Measurements from ENCODE around the gene KLF1. TPM values are rescaled to one million over a fixed set of nuclear protein-coding genes. Genes with fewer than 3 reads are reported as not detected.

KLF1 gene
- polyA plus RNA-seq, 1 donor from 2014 or later = not detected

DNA sequence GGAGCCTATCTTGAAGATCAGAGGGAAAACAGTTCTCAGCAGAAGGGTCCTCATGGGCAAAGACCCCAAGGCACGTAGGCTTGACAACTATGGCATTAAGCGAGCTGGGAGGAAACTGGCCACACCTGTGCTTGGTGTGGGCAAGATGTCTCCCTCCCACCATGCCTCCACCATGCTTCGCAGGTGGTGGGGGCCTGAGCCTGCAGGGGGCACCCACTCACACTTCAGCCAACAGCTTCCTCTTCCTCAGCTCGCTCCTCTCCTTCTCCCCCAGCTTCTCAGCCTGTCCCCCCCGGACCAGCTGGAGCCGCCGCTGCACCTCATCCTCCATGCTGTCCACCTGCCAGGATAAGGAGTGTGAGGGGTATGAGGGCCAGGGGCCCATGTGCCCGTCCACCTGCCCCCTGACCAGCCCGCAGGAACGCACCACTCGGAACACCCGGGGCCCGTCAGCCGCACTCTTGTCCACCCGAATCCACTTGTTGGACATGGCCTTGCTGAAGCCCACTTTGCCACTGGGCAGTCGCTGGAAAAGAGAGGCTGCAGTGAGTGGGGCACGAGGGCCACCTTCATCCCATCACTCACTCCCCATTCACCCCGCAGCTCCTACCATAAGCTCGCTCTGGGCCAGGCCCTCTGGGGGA, 43.1 kb upstream of the KLF1 start:
- no peaks in the 10 kb centered on the region for H4K20me1 ChIP-seq (ENCODE audit: insufficient read depth)
- no peaks in the 10 kb centered on the region for H3K27me3 ChIP-seq (ENCODE audit: insufficient read depth, low read depth, low read length)
- no peaks in the 10 kb centered on the region for H3K36me3 ChIP-seq (ENCODE audit: insufficient read depth, low read length)
- TF ChIP-seq MXI1 (conservative IDR thresholded peaks at IDR 0.05; ENCODE audit: poor library complexity, severe bottlenecking) = no peak
- no peak for TF ChIP-seq SMC3 (conservative IDR thresholded peaks at IDR 0.05; ENCODE audit: poor library complexity)
- no peak for TF ChIP-seq TAF1 (IDR thresholded peaks at IDR 0.05; ENCODE audit: low read depth)
- TF ChIP-seq, protein P1, sequence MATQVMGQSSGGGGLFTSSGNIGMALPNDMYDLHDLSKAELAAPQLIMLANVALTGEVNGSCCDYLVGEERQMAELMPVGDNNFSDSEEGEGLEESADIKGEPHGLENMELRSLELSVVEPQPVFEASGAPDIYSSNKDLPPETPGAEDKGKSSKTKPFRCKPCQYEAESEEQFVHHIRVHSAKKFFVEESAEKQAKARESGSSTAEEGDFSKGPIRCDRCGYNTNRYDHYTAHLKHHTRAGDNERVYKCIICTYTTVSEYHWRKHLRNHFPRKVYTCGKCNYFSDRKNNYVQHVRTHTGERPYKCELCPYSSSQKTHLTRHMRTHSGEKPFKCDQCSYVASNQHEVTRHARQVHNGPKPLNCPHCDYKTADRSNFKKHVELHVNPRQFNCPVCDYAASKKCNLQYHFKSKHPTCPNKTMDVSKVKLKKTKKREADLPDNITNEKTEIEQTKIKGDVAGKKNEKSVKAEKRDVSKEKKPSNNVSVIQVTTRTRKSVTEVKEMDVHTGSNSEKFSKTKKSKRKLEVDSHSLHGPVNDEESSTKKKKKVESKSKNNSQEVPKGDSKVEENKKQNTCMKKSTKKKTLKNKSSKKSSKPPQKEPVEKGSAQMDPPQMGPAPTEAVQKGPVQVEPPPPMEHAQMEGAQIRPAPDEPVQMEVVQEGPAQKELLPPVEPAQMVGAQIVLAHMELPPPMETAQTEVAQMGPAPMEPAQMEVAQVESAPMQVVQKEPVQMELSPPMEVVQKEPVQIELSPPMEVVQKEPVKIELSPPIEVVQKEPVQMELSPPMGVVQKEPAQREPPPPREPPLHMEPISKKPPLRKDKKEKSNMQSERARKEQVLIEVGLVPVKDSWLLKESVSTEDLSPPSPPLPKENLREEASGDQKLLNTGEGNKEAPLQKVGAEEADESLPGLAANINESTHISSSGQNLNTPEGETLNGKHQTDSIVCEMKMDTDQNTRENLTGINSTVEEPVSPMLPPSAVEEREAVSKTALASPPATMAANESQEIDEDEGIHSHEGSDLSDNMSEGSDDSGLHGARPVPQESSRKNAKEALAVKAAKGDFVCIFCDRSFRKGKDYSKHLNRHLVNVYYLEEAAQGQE (IDR thresholded peaks at IDR 0.05; ENCODE audit: borderline replicate concordance) = no peak
- TF ChIP-seq CTCF (IDR thresholded peaks at IDR 0.05; ENCODE audit: poor library complexity, severe bottlenecking) = no peak
- TF ChIP-seq POLR2AphosphoS5 (IDR thresholded peaks at IDR 0.05) = no peak
- TF ChIP-seq RAD21 (conservative IDR thresholded peaks at IDR 0.05) = no peak
- no peak for TF ChIP-seq EZH2 (IDR thresholded peaks at IDR 0.05; ENCODE audit: borderline replicate concordance, insufficient read depth, low read length, poor library complexity, severe bottlenecking)
- TF ChIP-seq EP300 (conservative IDR thresholded peaks at IDR 0.05; ENCODE audit: poor library complexity, severe bottlenecking) = no peak
- no peaks in the 10 kb centered on the region for H3K9me2 ChIP-seq (ENCODE audit: insufficient read depth, low read length)
- H3F3A ChIP-seq (ENCODE audit: insufficient read depth, low read length, poor library complexity, severe bottlenecking) = no peaks in the 10 kb centered on the region
- H3K79me2 ChIP-seq (replicated peaks; ENCODE audit: insufficient read depth, low read length) = peaks cover 16% of the 10 kb centered on the region
- H2AFZ ChIP-seq (ENCODE audit: low read depth, low read length) = no peak overlapping the region
- no peaks in the 10 kb centered on the region for H3K9me3 ChIP-seq (ENCODE audit: low read length)
- no peak overlapping the region for H3K4me2 ChIP-seq (ENCODE audit: low read length)
- no peak overlapping the region for H3K9ac ChIP-seq (ENCODE audit: low read length)
- no peak overlapping the region for H3K27ac ChIP-seq (ENCODE audit: low read length)
- H3K4me3 ChIP-seq (ENCODE audit: low read length) = no peak overlapping the region

GRCh38 chr19:12924621-12925310, 37.8 kb upstream of the KLF1 start:
- TF ChIP-seq POLR2AphosphoS5 (IDR thresholded peaks at IDR 0.05) (no peak), SMC3 (conservative IDR thresholded peaks at IDR 0.05; ENCODE audit: poor library complexity) (no peak), TAF1 (IDR thresholded peaks at IDR 0.05; ENCODE audit: low read depth) (no peak), CTCF (IDR thresholded peaks at IDR 0.05; ENCODE audit: poor library complexity, severe bottlenecking) (no peak), MXI1 (conservative IDR thresholded peaks at IDR 0.05; ENCODE audit: poor library complexity, severe bottlenecking) (no peak), RAD21 (conservative IDR thresholded peaks at IDR 0.05) (no peak), EP300 (conservative IDR thresholded peaks at IDR 0.05; ENCODE audit: poor library complexity, severe bottlenecking) (no peak), EZH2 (IDR thresholded peaks at IDR 0.05; ENCODE audit: borderline replicate concordance, insufficient read depth, low read length, poor library complexity, severe bottlenecking) (no peak)
- TF ChIP-seq, protein P1 (IDR thresholded peaks at IDR 0.05; ENCODE audit: borderline replicate concordance) = no peak
- H3F3A ChIP-seq (ENCODE audit: insufficient read depth, low read length, poor library complexity, severe bottlenecking) = no peaks in the 10 kb centered on the region
- no peak overlapping the region for H3K9ac ChIP-seq (ENCODE audit: low read length)
- H3K36me3 ChIP-seq (ENCODE audit: insufficient read depth, low read length) = no peaks in the 10 kb centered on the region
- H3K9me2 ChIP-seq (ENCODE audit: insufficient read depth, low read length) = no peaks in the 10 kb centered on the region
- no peak overlapping the region for H2AFZ ChIP-seq (ENCODE audit: low read depth, low read length)
- H4K20me1 ChIP-seq (ENCODE audit: insufficient read depth) = no peaks in the 10 kb centered on the region
- no peaks in the 10 kb centered on the region for H3K79me2 ChIP-seq (replicated peaks; ENCODE audit: insufficient read depth, low read length)
- H3K9me3 ChIP-seq (ENCODE audit: low read length) = no peaks in the 10 kb centered on the region
- H3K4me2 ChIP-seq (ENCODE audit: low read length) = no peak overlapping the region
- H3K4me3 ChIP-seq (ENCODE audit: low read length) = no peak overlapping the region
- no peak overlapping the region for H3K27ac ChIP-seq (ENCODE audit: low read length)
- no peaks in the 10 kb centered on the region for H3K27me3 ChIP-seq (ENCODE audit: insufficient read depth, low read depth, low read length)
